Inferior parietal cortex (tissue), 1 donor: ENCODE data around the gene FAM163A.
"Not testable (repeated sequence)": the region's sequence is repeated elsewhere in the genome, so short reads cannot be mapped to it uniquely, and the experiment has no call there.

Source experiments
- DNase-seq: peaks from one replicate; pipeline ENCODE4 v3.0.0-alpha.2; 2016; ENCODE audit errors: extremely low spot score

The FAM163A gene

DNA sequence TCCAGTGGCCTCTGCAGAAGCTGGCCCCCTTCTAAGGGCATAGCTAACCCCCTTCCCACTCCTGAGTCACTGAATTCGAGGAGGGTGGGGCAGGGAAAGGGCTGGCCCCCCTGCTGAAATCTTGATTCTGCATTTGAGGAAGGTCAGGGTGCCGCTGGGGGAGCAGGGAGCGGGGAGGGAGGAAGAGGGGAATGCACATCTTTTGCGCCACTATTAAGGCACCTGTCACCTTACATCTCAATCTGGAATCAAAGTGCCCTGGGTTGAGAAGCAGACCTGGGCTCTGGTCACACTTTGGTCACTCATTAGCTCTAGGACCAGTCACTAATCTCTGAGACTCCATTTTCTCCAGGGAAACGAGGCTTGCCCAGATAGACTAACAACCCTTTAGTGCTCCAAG is 72.5 kb downstream of the FAM163A start:
- no peak for DNase-seq

DNA sequence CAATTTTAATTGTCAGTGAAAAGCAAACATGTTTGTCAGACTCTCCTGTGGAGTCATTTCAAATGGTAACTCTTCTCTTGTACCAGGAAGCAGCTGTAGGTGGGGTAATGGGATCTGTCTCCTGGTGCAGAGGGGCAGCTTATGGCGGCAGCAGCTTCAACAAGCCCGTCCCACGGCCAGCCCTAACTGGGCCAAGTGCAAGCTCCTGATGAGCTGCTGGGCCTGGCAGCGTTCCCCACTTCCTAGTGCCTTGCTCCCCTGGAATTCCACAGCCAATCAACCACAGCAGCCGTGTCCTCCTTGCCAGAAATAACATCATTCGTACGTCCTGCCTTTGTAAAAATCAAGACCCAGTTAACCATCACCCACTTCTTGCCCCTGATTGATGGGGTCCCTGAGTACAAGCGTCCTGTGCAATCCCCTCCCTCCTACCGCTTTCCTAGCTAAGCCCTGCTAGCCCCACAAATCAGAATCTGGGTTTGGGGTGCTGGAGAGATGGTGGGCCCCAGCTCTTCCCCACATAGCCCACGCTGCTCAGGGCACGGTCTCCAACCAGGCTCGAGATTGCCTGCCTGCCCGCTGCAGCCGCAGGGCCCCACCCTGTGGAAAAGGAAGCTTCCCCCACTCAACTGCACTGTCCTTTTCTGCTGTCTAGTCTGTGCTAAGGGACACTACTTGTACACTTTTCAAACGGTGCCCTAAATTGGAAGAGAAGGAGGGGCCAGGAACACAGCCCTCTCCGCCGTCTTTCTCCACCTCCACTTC is 73.3 kb downstream of the FAM163A start:
- DNase-seq: no peak

DNA sequence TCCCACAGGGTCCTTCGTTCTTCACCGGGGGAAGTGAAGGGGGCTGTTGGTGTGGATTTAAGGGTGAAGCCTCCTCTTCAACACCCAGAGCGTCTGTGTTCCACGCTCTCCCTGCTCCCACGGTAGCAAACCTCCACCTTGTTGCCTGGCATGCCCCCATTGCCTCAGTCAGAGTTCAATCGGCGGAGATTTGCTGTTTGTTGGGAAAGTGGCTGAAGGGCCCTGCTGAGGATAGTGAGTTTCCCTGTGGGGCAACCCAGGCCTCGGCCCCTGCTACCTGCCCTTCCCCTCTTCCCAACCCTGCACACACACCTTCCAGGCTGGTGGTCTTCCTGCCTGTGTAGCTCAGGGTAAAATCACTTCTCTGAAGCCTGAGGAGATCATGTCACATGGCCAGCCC is 74.0 kb downstream of the FAM163A start:
- no peak for DNase-seq

DNA sequence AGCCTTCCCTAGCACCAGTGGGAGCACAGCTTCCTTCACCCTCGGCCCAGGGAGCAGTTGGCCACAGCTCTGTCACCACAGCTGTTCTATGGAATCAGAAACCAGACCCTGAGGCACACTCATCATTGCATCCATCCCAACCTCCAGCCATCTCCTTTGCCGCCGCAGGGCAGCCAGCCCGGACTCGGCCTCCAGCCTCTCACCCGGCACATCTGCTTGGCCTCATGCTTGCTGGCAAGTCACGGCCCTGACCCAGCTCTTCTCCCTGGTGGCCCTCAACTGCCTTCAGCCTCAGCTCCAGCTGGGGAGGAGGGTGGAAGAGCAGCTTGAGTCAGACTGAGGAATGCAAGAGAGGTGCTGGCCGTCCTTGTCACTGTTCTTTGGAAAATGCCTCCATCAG is 74.7 kb downstream of the FAM163A start:
- DNase-seq: no peak

DNA sequence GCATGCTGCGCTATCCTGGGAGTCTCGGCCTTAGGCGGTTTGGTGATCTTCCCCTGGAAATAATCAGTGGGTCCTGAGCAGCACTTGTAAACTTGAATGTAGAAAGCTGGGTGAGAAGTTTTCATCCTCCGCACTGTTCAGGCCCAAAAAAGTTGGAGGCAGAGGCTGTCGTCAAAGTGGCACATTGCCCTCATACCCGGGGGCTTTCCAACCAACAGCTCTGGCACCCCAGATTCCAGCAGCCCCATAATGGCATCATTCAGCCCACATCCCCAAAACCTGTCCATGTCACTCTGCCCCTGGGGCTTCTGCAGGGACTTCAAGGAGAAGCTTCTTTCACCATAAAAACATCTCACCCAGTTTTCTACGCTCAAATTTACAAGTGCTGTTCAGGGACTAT is 75.2 kb downstream of the FAM163A start:
- no peak for DNase-seq

DNA sequence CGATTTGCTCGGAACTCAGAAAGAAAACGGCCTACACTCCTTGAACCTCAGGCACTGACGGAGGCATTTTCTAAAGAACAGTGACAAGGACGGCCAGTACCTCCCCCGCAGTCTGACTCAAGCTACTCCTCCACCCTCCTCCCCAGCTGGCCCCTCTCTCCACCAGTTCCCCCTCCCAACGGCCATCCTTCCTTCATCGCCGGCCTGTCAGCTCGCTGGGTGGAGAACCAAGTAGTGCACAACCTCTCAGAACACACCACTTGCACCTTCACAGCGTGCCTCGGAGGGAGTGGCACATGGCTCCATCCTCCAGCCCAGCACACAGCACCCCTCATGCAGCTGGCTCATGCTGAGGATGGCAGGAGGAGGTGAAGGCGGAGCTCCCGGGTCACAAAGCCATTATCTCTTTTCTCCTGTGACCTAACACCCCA is 75.7 kb downstream of the FAM163A start:
- DNase-seq: no peak

DNA sequence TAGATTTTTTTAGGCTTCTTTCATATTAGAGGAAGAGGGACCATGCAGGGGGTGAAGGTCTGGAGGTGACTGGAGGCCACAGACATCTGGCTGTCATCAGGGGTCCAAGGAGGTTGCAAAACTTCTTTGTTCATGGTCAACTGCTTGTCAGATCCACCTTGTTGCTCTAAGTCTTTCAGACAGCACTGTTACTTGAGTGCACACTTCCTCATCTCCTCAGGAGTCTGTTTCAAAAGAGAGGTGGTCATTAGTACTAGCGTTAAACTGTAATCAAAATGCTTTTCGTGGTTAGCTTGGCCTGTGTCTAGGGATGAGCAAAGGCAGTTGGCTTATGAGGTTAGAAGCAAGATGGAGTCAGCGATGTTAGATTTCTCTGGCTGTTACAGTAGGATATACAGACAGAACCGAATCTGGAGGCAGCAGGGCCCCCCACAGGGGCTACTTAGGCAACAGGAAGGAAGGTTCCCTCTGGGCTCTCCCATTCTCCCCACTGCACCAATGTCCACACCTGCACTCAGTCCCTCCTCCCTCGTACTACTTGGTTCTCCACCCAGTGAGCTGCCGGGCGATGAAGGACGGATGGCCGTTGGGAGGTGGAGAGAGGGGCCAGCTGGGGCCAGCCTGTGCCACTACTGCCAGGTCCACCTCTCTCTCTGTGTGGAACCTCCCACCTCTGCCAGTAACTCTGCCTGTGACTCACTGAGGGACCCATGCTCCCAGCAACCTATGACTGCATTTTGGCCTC is 77.3 kb downstream of the FAM163A start:
- no peak for DNase-seq

DNA sequence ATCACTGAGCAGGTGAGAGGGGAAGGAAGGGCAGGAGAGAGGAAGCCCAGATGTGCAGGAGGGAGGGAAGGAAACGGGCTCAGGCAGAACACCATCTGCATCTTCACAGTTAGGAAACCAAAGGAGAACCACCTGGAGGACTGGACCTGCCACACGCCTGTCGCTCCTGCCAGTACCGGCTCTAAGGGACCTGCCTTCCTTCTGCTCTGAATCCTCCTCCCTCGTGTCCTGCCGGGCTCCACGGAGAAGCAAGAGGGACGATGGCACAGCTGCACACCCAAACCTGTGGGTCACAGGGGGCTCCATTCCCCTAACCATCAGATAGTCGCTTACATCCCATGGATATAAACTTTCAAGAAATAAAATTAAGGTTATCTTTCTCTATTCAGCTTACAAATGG is 78.4 kb downstream of the FAM163A start:
- no peak for DNase-seq

DNA sequence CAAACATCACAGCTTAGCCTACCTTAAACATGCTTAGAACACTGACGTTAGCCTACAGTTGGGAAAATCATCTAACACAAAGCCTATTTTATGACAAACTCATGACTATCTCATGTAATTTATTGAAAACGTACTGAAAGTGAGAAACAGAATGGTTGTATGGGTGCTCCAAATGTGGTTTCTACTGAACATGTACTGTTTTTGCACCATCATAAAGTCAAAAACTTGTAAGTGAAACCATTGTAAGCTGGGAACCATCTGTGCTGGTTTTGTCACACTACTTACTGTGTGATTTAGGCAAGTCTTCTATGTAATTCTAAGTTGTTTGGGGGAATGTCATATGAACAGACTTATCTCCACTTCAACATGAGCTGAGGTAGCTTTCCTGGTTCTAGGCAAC is 79.0 kb downstream of the FAM163A start:
- no peak for DNase-seq

DNA sequence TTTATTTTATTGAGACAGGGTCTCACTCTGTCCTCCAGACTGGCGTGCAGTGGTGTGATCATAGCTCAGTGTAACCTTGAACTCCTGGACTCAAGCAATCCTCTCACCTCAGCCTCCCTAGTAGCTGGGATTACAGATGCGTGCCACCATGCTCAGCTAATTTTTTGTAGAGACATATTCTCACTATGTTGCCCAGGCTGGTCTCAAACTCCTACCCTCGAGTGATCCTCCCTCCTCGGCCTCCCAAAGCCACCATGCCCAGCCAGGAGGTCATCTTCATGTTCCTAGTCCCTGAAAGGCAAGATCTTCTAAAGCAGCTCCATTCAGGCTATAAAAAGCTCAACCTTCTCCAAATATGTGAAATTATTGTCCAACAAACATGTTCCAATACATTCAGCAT is 80.6 kb downstream of the FAM163A start:
- DNase-seq: no peak

DNA sequence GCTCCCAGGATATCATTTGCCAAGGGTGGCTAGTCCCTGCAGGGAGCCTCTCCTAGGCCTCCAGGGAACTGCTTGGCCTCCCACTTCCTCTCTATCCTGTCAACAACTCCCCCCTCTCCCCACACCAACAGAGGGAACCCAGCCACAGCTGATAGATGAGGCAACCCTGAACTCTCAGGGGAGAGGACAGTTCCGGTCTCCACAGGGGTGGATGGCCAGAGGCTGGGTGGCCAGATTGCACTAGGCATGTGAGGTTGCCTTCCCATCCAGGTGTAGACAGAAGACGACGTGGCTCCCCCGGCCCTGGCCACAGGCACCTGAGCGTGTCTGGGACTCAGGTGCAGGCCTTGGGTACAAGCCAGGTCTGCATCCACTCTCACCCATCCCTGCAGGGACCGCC is 81.2 kb downstream of the FAM163A start:
- DNase-seq: no peak

DNA sequence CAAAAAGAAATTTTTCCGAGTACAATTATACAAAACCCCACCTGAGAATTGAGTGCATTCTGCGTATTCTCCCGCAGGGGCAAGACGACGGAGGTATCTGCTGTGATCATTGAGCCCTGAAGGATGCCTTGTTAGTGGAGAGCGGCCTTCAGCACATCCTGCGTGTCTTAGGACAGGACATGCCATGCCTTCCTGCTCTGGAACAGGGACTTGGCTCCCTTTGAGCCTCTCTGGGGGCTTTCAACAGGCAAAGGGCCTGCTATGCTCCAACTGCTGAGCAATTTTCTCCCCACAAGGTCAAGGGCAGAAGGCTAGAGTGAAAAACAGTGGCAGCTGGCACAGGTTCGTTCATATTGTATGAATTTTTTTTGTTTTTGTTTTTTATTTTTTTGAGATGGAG is 82.1 kb downstream of the FAM163A start:
- no peak for DNase-seq

DNA sequence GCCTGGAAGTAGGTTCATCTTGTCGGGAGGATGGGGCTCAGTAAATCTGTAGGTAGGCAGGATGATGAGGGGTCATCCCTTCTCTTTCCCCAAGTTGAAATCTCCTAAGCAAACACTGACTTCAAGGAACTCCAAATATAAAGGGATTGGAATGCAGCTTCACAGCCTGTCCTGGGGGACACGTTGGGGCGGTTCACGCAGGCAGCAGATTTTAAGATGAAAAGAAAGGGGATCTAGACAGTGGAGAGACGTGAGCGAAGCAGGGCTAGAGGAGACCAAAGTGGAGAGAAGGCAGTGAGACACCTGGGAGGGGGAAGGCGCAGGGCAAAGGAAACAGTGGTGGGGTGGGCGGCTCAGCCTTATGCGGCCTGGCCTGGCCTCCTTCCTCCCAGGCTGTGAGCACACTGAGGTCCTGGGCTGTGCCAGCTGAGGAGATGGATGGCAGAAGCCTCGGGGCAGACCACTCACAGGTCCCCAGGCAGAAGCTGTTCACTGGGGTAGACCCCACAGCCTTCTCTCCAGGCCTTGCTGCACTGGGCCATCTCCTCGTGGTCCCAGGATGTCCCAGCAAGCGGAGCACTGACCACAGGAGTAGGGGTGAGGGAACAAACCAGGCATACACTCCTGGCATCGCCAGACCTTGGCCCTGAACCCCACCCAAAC is 82.8 kb downstream of the FAM163A start:
- DNase-seq: no peak

DNA sequence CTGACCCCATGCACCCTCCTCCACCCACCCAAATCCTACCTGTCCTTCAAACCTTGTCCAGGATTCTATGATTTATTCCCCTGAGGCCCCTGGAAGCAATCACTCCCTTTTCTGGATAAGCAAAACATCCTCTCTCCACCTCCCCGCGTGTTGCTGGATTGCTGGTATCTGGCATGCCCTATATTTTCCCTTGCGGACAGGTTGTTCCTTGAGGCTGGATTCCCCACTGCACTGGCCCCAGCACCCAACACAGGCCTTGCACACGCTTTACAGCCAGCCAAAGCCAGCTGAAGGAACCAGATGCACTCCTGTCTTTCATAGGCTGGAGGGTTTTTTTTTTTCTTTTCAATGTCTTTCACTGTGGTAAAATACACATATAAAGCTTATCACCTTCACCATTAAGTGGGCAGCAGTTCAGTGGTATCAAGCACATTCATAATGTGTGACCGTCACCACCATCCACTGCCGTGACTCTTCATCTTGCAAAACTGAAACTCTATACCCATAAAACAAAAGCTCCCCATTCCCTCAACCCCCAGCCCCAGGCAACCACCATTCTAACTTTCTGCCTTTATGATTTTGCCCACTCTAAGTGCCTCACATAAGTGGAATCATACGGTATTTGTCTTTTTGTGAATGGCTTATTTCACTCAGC is 83.7 kb downstream of the FAM163A start:
- no peak for DNase-seq

DNA sequence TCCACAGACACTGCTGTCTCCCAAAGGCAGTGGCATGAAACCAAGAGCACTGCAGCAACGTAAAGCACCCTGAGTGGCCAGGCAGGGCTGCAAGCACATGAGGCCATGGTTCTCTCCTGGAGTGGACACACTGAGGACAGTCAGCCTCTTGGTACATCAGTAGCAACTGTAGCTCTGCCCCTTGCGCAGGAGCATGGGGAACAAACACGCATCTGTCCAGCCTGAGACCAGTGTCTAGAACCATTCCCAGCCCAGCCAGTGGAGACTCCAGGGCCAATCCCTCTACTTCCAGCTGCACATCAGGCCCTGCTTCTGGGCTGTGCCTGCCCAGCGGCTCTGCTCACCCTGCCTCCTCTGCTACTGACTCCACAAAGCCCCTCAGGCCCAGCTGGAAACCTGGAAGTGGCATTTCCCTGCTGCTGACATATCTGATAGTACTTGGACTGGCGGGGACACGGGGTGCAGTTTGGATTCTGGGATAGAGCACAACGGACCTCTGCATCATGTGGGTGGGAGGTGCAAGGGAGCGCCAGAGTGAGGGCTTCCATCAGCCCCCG is 85.5 kb downstream of the FAM163A start:
- no peak for DNase-seq

DNA sequence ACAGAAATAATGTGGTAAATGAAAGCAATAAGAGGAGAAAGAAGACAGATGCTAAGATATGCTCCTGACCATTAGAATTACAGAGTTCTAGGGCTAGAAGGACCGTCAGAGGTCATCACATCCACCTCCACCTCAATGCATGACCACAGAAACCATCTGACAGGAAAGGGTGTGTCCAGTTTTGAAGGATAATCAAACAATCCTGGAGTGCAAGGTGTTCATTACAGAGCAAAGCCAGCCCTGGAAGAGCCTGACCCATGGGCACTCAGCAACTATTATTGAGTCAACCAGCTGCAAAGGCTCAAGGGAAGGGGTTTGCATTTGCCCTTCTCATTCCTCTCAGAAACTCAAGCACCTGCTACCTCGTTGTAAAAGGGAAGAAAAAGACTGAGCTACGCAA is 88.1 kb downstream of the FAM163A start:
- DNase-seq: no peak

DNA sequence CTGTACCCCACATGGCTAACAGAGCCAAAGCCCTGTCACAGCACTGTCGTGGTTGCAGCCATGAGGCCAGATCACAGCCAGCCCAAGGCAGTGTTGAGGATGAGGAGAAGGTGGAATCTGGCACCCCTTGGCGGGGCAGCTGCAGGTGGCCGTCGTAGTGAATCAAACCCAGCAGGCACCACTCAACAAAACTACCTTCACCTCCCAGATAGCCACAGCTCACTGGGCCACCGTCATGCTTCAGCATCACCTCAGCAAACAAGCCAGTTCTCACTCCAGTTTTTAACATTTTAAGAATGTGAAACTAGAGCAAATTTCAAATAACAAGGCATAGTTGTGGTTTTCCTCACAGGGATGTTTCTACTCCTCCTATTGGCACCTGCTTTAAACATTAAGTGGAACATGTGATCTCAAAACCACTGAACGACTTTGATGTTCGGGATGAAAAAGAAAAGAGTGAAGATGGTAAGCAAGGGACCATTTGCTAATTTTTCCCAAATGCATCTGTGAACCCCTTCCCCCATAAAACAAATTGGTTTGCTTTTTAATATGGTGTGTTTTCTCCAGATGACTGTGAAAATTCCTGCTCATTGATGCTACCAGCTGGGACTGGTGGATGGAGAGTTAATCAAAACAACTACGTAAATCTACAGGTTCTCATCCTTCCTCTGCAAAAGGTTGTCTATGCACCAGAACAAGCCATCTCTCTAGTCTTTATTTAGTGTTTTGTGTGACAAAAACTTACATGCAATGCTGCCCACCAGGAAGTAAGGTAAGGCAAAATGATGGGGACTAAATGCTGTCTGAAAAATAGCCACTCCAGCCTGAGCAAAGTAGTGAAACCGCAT is 89.0 kb downstream of the FAM163A start:
- DNase-seq: no peak

DNA sequence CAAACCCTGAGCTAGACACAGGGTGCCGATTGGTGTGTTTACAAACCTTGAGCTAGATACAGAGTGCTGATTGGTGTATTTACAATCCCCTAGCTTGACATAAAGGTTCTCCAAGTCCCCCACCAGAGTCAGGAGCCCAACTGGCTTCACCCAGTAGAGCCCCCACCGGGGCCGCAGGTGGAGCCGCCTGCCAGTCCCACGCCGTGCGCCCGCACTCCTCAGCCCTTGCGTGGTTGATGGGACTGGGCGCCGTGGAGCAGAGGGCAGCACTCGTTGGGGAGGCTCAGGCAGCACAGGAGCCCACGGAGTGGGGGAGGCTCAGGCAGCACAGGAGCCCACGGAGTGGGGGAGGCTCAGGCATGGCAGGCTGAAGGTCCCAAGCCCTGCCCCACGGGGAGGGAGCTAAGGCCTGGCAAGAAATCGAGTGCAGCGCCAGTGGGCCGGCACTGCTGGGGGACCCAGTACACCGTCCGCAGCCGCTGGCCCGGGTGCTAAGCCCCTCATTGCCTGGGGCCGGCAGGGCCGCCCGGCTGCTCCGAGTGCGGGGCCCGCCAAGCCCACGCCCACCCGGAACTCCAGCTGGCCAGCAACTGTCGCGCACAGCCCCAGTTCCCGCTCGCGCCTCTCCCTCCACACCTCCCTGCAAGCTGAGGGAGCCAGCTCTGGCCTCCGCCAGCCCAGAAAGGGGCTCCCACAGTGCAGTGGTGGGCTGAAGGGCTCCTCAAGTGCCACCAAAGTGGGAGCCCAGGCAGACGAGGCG is 93.8 kb downstream of the FAM163A start:
- DNase-seq: not testable (repeated sequence)

DNA sequence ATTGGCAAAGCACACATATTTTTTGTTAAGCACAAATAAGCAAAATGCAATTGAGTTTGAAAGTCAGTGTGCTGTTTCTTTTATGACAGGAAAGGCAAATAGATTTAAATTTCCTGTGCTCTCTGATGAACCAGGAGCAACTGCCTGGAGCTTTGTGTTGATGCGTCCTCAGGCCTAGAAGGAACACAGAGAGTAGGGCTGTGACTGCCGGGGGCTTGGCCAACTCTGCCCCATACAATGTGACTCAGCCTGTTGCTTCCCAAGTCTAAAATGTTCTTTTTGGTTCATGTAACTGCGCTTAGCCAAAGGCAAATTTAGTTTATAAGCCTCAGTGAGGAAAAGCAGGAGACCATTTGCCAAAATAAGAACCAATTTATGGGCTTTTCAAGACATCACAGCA is 97.0 kb downstream of the FAM163A start:
- DNase-seq: no peak

DNA sequence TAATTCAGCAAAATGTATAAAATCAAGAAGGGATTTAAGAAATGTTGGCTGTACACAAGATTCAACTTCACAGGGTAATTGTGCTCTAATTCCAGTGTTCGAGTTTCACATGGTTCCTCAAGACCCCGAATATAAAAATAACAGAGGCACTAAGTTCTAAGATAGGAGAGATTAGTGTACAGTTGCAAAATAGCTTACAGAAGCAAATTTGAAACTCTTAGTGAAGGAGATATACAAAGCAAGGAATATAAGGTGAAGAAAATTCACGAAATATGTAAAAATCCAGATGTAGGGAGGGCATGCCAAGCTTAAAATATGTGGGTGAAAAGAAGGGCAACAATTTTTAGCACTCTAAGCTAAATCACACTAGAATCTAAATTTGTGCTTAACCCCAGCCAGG is 105.1 kb downstream of the FAM163A start:
- no peak for DNase-seq
